GM19023 (cell line): ENCODE data around the gene FNDC3B.
"Not testable (repeated sequence)": the region's sequence is repeated elsewhere in the genome, so short reads cannot be mapped to it uniquely, and the experiment has no call there.

ENCODE experiments used
- ATAC-seq: cut with Tn5 transposase; IDR thresholded peaks from one replicate; pipeline ENCODE4 v1.9.1; 2021; ENCODE audit warnings: mild to moderate bottlenecking, moderate library complexity; ENCODE audit not compliant: unreplicated experiment

FNDC3B gene

GRCh38 chr3:172228036-172228415 lies 188.6 kb downstream of the FNDC3B start:
- ATAC-seq: no peak

- no peak for ATAC-seq
Measured at GRCh38 chr3:172229462-172229861, 190.1 kb downstream of the FNDC3B start.

- no peak for ATAC-seq
Measured at GRCh38 chr3:172231318-172231901, 192.0 kb downstream of the FNDC3B start.

DNA sequence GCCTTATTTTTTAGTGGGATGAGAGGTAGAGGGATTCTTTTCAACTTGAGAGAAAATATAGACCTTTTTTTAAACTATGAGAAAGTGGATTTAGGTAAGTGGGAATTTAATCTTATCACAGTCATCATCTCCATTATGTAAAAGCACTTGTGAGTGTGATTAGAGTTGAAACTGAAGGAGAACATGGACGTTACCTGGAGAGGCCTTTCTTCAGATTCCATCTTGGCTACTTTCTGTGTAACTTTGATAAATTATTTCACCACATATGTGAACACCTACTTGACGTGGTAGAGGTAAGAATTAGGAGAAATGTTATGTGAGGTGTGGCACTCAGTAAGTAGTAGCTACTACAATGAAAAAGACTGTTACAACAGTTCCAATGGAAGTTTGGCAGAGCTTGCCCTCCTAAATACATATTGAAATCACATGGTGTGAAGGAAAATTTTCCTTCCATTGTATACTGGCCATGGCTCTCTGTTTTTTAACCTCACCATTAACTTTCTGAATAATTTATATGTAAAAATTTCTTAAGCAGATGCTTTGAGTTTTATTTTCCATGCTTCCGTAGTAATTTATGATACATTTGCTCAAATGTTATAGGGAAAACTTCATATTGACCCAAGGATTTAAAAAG lies 193.3 kb downstream of the FNDC3B start:
- no peak for ATAC-seq

- ATAC-seq: no peak
Measured at GRCh38 chr3:172233474-172234277, 194.3 kb downstream of the FNDC3B start.

- ATAC-seq: no peak
Measured at GRCh38 chr3:172235698-172236097, 196.3 kb downstream of the FNDC3B start.

- no peak for ATAC-seq
Measured at GRCh38 chr3:172236771-172237742, 197.7 kb downstream of the FNDC3B start.

DNA sequence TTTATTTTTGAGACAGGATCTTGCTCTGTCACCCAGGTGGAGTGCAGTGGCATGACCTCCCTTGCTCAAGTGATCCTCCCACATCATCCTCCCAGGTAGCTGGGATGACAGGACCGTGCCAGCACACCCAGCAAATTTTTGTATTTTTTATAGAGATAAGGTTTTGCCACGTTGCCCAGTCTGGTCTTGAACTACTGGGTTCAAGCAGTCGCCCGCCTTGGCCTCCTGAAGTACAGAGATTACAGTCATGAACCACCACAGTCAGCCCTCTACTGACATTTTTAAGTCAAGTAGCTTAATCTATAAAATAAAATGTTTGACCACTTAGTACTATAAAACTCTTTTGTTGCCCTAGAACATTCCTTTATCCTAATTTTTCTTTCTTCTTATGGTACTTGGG lies 198.8 kb downstream of the FNDC3B start:
- no peak for ATAC-seq

- no peak for ATAC-seq
Measured at GRCh38 chr3:172239218-172239790, 199.9 kb downstream of the FNDC3B start.

GRCh38 chr3:172241405-172241804 lies 202.0 kb downstream of the FNDC3B start:
- ATAC-seq: no peak

DNA sequence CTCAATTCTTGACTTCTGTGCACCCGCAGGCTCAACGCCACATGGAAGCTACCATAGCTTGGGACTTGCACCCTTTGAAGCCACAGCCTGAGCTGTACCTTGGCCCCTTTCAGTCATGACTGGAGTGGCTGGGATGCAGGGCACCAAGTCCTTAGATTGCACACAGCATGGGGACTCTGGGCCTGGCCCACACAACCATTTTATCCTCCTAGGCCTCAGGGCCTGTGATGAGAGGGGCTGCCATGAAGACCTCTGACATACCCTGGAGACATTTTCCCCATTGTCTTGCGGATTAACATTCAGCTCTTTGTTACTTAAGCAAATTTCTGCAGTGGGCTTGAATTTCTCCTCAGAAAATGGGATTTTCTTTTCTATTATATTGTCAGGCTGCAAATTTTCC lies 203.1 kb downstream of the FNDC3B start:
- ATAC-seq: not testable (repeated sequence)

GRCh38 chr3:172243376-172243775 lies 204.0 kb downstream of the FNDC3B start:
- ATAC-seq: not testable (repeated sequence)

- no peak for ATAC-seq
Measured at GRCh38 chr3:172244011-172244410, 204.6 kb downstream of the FNDC3B start.

DNA sequence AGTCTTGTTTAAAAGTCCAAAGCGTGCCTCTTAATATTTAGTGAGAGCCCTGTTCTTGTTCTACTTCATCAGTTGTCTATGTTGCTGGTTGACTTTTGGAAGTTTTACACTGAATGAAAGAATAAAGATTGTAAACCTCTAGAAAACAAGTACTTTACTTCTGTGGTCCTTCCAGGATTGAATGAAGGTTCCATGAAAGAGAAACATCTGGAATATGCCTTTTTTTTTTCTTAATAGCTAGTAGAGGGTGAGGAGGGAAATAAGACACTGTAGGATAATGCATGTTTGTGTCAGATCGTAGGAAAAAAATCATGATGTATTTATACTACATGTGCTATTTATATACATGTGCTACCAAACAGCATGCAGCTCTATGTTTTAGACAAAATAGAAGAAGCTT lies 205.9 kb downstream of the FNDC3B start:
- ATAC-seq: no peak

DNA sequence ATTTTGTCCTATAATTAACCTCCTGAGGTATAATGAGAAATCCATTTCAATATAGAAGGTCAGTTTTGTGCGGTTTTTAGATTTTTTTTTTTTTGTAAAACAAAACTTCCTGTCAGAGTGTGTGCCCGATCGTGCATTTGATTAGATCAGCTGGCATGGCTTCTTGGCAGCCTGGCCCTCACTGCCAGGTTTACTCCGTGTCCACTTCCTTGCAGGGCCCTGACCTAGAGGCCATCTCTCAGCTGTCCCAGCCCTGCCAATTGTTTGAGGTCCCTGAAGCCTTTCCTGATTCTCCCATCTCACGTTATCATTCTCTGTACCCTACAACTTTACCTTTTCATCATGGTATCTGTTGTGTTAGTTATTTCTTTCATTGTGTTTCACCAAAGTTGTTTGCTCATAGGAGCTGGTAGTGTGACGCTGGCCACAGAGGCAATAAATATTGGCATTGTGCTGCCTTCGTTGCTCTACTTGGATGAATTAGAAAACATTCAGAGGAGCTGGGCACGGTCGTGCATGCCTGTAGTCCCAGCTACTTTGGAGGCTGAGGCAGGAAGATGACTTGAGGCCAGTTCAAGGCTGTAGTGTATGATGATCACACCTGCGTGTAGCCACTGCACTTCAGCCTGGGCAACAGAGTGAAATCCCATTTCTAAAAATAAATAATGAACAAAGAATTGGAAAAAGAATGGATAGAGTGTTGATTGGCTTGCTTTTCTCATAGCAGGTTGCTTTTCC lies 206.9 kb downstream of the FNDC3B start:
- no peak for ATAC-seq

GRCh38 chr3:172247525-172248274 lies 208.3 kb downstream of the FNDC3B start:
- ATAC-seq: no peak

- ATAC-seq: no peak
Measured at GRCh38 chr3:172249039-172249438, 209.7 kb downstream of the FNDC3B start.

DNA sequence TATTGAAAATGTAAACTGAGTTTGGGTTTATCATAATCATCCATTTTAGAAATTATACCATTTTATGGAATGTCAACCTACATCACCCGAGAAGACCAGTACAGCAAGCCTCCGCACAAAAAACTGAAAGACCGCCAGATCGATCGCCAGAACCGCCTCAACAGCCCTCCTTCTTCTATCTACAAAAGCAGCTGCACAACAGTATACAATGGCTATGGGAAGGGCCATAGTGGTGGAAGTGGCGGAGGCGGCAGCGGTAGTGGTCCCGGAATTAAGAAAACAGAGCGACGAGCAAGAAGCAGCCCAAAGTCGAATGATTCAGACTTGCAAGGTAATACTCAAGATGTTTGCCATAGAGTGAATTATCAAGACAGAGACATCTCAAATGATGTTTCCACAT lies 211.8 kb downstream of the FNDC3B start:
- ATAC-seq: no peak

GRCh38 chr3:172253200-172253599 lies 213.8 kb downstream of the FNDC3B start:
- ATAC-seq: no peak
